HepG2 (cell line): ENCODE measurements around the gene VPS25. TPM values are rescaled to one million over a fixed set of nuclear protein-coding genes. Genes with fewer than 3 reads are reported as not detected.

ENCODE experiments used
- ARHGAP35 ChIP-seq: sonication (generic); formaldehyde crosslinking; IDR thresholded peaks from 2 replicates; pipeline ENCODE4 v1.9.0; 2022; ENCODE audit warnings: mild to moderate bottlenecking, inconsistent platforms, moderate library complexity, missing genetic modification reagents, borderline replicate concordance
- BHLHE40 ChIP-seq: IDR thresholded peaks from 2 replicates; pipeline ENCODE4 v1.6.1; 2011; ENCODE audit warnings: low read length, improper control_type of control experiment
- FLYWCH1 ChIP-seq: sonication (generic); formaldehyde crosslinking; IDR thresholded peaks from 2 replicates; pipeline ENCODE4 v1.8.1; 2023; ENCODE audit warnings: mild to moderate bottlenecking, missing genetic modification reagents
- HHEX ChIP-seq: IDR thresholded peaks from 2 replicates; pipeline ENCODE4 v1.6.1; 2016; ENCODE audit warnings: control low read depth
- HMG20B ChIP-seq: conservative IDR thresholded peaks from 2 replicates; pipeline ENCODE4 v1.6.1; 2016; ENCODE audit warnings: missing genetic modification reagents, missing compliant biosample characterization
- KAT2B ChIP-seq: fragments of 150-350 bp; IDR thresholded peaks from 2 replicates; pipeline ENCODE4 v1.6.1; 2014; ENCODE audit warnings: low read depth, low read length, borderline replicate concordance
- MED8 ChIP-seq: sonication (generic); formaldehyde crosslinking; IDR thresholded peaks from 2 replicates; pipeline ENCODE4 v1.8.1; 2023; ENCODE audit warnings: mild to moderate bottlenecking, missing genetic modification reagents; ENCODE audit not compliant: insufficient replicate concordance
- MEIS1 ChIP-seq: sonication (generic); formaldehyde crosslinking; IDR thresholded peaks from 2 replicates; pipeline ENCODE4 v1.9.0; 2021; ENCODE audit warnings: mild to moderate bottlenecking, missing genetic modification reagents, moderate library complexity, borderline replicate concordance
- MIXL1 ChIP-seq: IDR thresholded peaks from 2 replicates; pipeline ENCODE4 v1.6.1; 2016
- NBN ChIP-seq: fragments of 450-650 bp; conservative IDR thresholded peaks from 2 replicates; pipeline ENCODE4 v1.6.1; 2017
- NCOA1 ChIP-seq: sonication (generic); formaldehyde crosslinking; IDR thresholded peaks from 2 replicates; pipeline ENCODE4 v1.9.0; 2021; ENCODE audit warnings: missing genetic modification reagents
- RNF2 ChIP-seq: fragments of 450-650 bp; conservative IDR thresholded peaks from 2 replicates; pipeline ENCODE4 v1.6.1; 2016; ENCODE audit warnings: low read depth
- SCMH1 ChIP-seq: sonication (generic); formaldehyde crosslinking; IDR thresholded peaks from 2 replicates; pipeline ENCODE4 v1.9.0; 2021; ENCODE audit warnings: missing genetic modification reagents, mild to moderate bottlenecking, borderline replicate concordance
- SOX13 ChIP-seq, 3 experiments: fragments of 450-650 bp in 1 of 3; sonication (generic) in 1 of 3; formaldehyde crosslinking in 1 of 3; IDR thresholded peaks in 2 of 3; conservative IDR thresholded peaks in 1 of 3; 2 replicates each; pipeline versions ENCODE4 v1.5.0 to v1.6.1; 2016 to 2020; ENCODE audit warnings: antibody characterized with exemption in 1 of 3, mild to moderate bottlenecking in 1 of 3, missing compliant biosample characterization in 1 of 3, missing genetic modification reagents in 1 of 3, moderate library complexity in 1 of 3
- TEF ChIP-seq: sonication (generic); formaldehyde crosslinking; IDR thresholded peaks from 2 replicates; pipeline ENCODE4 v1.5.0; 2020; ENCODE audit warnings: missing genetic modification reagents
- ZBTB49 ChIP-seq: sonication (generic); formaldehyde crosslinking; IDR thresholded peaks from 2 replicates; pipeline ENCODE4 v1.4.0; 2020; ENCODE audit warnings: missing genetic modification reagents, borderline replicate concordance
- ZNF138 ChIP-seq: sonication (generic); formaldehyde crosslinking; IDR thresholded peaks from 2 replicates; pipeline ENCODE4 v1.5.0; 2020; ENCODE audit warnings: mild to moderate bottlenecking, low read depth, missing genetic modification reagents
- ZNF263 ChIP-seq: sonication (generic); formaldehyde crosslinking; IDR thresholded peaks from 2 replicates; pipeline ENCODE4 v1.4.0; 2020; ENCODE audit warnings: missing genetic modification reagents
- ZNF460 ChIP-seq: sonication (generic); formaldehyde crosslinking; IDR thresholded peaks from 2 replicates; pipeline ENCODE4 v1.5.1; 2020; ENCODE audit warnings: missing genetic modification reagents, mild to moderate bottlenecking, borderline replicate concordance
- ZNF547 ChIP-seq: sonication (generic); formaldehyde crosslinking; IDR thresholded peaks from 2 replicates; pipeline ENCODE4 v1.5.1; 2020; ENCODE audit warnings: mild to moderate bottlenecking, missing genetic modification reagents
- ZNF660 ChIP-seq: sonication (generic); formaldehyde crosslinking; IDR thresholded peaks from 2 replicates; pipeline ENCODE4 v1.5.1; 2020; ENCODE audit warnings: mild to moderate bottlenecking, low read depth, missing genetic modification reagents, borderline replicate concordance
- ZNF674 ChIP-seq: sonication (generic); formaldehyde crosslinking; IDR thresholded peaks from 2 replicates; pipeline ENCODE4 v1.5.0; 2020; ENCODE audit warnings: low read depth, mild to moderate bottlenecking, missing genetic modification reagents
- ZNF691 ChIP-seq: sonication (generic); formaldehyde crosslinking; IDR thresholded peaks from 2 replicates; pipeline ENCODE4 v1.4.0; 2020; ENCODE audit warnings: missing genetic modification reagents, low read depth, mild to moderate bottlenecking, borderline replicate concordance
- ZNF724P ChIP-seq: sonication (generic); formaldehyde crosslinking; IDR thresholded peaks from 2 replicates; pipeline ENCODE4 v1.8.0; 2022; ENCODE audit warnings: missing genetic modification reagents, borderline replicate concordance
- ZNF788 ChIP-seq: sonication (generic); formaldehyde crosslinking; IDR thresholded peaks from 2 replicates; pipeline ENCODE4 v1.5.0; 2020; ENCODE audit warnings: mild to moderate bottlenecking, missing genetic modification reagents, borderline replicate concordance
- ZSCAN21 ChIP-seq: sonication (generic); formaldehyde crosslinking; IDR thresholded peaks from 2 replicates; pipeline ENCODE4 v1.8.0; 2022; ENCODE audit warnings: mild to moderate bottlenecking, missing genetic modification reagents, moderate library complexity, borderline replicate concordance
- polyA plus RNA-seq, 8 experiments: library from polyadenylated mRNA; depleted of rRNA in 3 of 8; stranded (reverse) in 7 of 8; unstranded in 1 of 8; fragments of >200 nt; fragmentation: Illumina TruSeq in 4 of 8; extraction: Trizol in 4 of 8; gene quantifications; 2 replicates each; pipeline versions ENCODE4 v1.2.1 to v1.2.3, GENCODE V29; 2011 to 2016; ENCODE audit warnings: low read depth in 4 of 8, missing spikeins in 1 of 8, mixed read lengths in 1 of 8; ENCODE audit not compliant: insufficient read depth in 1 of 8
- total RNA-seq, 5 experiments: library from RNA; depleted of rRNA; stranded (reverse); fragments of >200 nt; fragmentation: Illumina TruSeq; extraction: Trizol; gene quantifications; 2 replicates each; pipeline ENCODE4 v1.2.3, GENCODE V29; 2016; ENCODE audit warnings: low read depth in 1 of 5

The VPS25 gene
- total and polyA plus RNA-seq, 2 of the 13 experiments (the other 11 are each of a cell fraction or from before 2014, with no cell fraction given) = 161 to 249 TPM

GRCh38 chr17:42780851-42781638, 7.8 kb downstream of the VPS25 start (continued):
- TF ChIP-seq ZBTB49 (CRISPR knock-in tag) (no peak), ZSCAN21 (CRISPR knock-in tag) (no peak), MEIS1 (CRISPR knock-in tag) (no peak), ZNF724P (CRISPR knock-in tag) (peak; percentile 14), RNF2 (0 out of 2 replicates have a peak, but pooled peaks have one; percentile 2), HHEX (no peak), NBN (no peak), ZNF660 (CRISPR knock-in tag) (no peak), FLYWCH1 (no peak), TEF (CRISPR knock-in tag) (no peak; the same call in 1 of the 2 replicates), SOX13 (IDR thresholded peaks at IDR 0.05) (no peak), SOX13 (CRISPR knock-in tag; conservative IDR thresholded peaks at IDR 0.05 in 1 of 2, IDR thresholded peaks at IDR 0.05 in 1 of 2) (no peak), ZNF547 (CRISPR knock-in tag) (no peak; the same call in 1 of the 2 replicates), ZNF788 (CRISPR knock-in tag) (no peak), BHLHE40 (no peak), HMG20B (0 out of 2 replicates have a peak, but pooled peaks have one; percentile 22), ZNF674 (CRISPR knock-in tag) (no peak), KAT2B (no peak), NCOA1 (CRISPR knock-in tag) (no peak), SCMH1 (CRISPR knock-in tag) (no peak), ZNF138 (CRISPR knock-in tag) (no peak), ZNF460 (CRISPR knock-in tag) (no peak), MIXL1 (CRISPR knock-in tag) (no peak), ARHGAP35 (no peak), MED8 (CRISPR knock-in tag) (no peak), ZNF263 (CRISPR knock-in tag) (no peak), ZNF691 (CRISPR knock-in tag) (no peak)
